Spleen (tissue), 11 donors: ENCODE results near the gene ZNF547. TPM values are rescaled to one million over a fixed set of nuclear protein-coding genes. Genes with fewer than 3 reads are reported as not detected.

ENCODE experiments used
- DNase-seq: peaks from one replicate; pipeline ENCODE4 v3.0.0-alpha.2; 2020
- H3K27ac ChIP-seq, 8 donors: fragments of 200-600 bp; sonication (generic) in 7 of 8; 1 replicate in 4 of 8; 2 replicates in 4 of 8; pipeline versions ENCODE4 v1.5.0 to v1.8.0; 2016 to 2021; ENCODE audit warnings: inconsistent platforms in 4 of 8, mild to moderate bottlenecking in 4 of 8, moderate library complexity in 1 of 8
- H3K27me3 ChIP-seq, 7 donors: fragments of 200-600 bp; sonication (generic) in 6 of 7; replicated peaks in 1 of 7; 1 replicate in 4 of 7; 2 replicates in 3 of 7; pipeline versions ENCODE4 v1.5.0 to v1.8.0; 2016 to 2021; ENCODE audit warnings: inconsistent platforms in 3 of 7, mild to moderate bottlenecking in 1 of 7
- H3K36me3 ChIP-seq, 6 donors: fragments of 200-600 bp; sonication (generic) in 5 of 6; 1 replicate in 4 of 6; 2 replicates in 2 of 6; pipeline versions ENCODE4 v1.5.0 to v1.8.0; 2016 to 2021; ENCODE audit warnings: inconsistent platforms in 2 of 6
- H3K4me1 ChIP-seq, 6 donors: fragments of 200-600 bp; sonication (generic) in 5 of 6; 1 replicate in 3 of 6; 2 replicates in 3 of 6; pipeline versions ENCODE4 v1.5.0 to v1.8.0; 2016 to 2021; ENCODE audit warnings: inconsistent platforms in 3 of 6
- H3K4me3 ChIP-seq, 8 donors: fragments of 200-600 bp; sonication (generic) in 7 of 8; 1 replicate in 4 of 8; 2 replicates in 4 of 8; pipeline versions ENCODE4 v1.5.0 to v1.8.0; 2016 to 2021; ENCODE audit warnings: inconsistent platforms in 4 of 8, mild to moderate bottlenecking in 4 of 8, moderate library complexity in 2 of 8
- H3K9me3 ChIP-seq, 8 donors: fragments of 200-600 bp; sonication (generic) in 7 of 8; 1 replicate in 4 of 8; 2 replicates in 4 of 8; pipeline versions ENCODE4 v1.5.0 to v1.8.0; 2016 to 2021; ENCODE audit warnings: inconsistent platforms in 4 of 8
- POLR2A ChIP-seq, 3 donors: fragments of 450-650 bp; IDR thresholded peaks; one replicate each; pipeline ENCODE4 v1.5.1; 2017; ENCODE audit warnings: antibody characterized with exemption in 3 of 3, mild to moderate bottlenecking in 1 of 3
- POLR2AphosphoS5 ChIP-seq, 3 donors: sonication (generic); formaldehyde crosslinking; IDR thresholded peaks; one replicate each; pipeline ENCODE4 v1.5.1; 2017; ENCODE audit warnings: antibody characterized with exemption in 3 of 3
- WGBS, 5 donors: extraction: QIAGEN DNeasy Blood & Tissue Kit in 3 of 5; methylation state at CpG; one replicate each; pipeline versions ENCODE4 v1.1.5 to v1.1.7; 2013 to 2018; 5-methylcytosine and 5-hydroxymethylcytosine counted together
- intact Hi-C: fragments of 100-400 bp; cut with DNase I; formaldehyde crosslinking; loops from one replicate; pipeline ENCODE4 v1.15.0; 2023; ENCODE audit warnings: low total_unique reads
- polyA plus RNA-seq, 3 donors: library from polyadenylated mRNA; stranded (reverse); fragments of 200-250 nt; gene quantifications; one replicate each; pipeline ENCODE4 v1.2.1, GENCODE V29; 2013
- total RNA-seq, 7 donors: library from RNA; depleted of rRNA in 3 of 7; stranded (reverse); fragments of >200 nt in 3 of 7; fragmentation: NEBNext Ultra II Directional in 4 of 7; extraction: Animal tissue kit (Norgen Biotek cat#: 25700) in 4 of 7; gene quantifications; one replicate each; pipeline versions ENCODE4 v1.1.0 to v1.2.1, GENCODE V29; 2016 to 2021
- TF ChIP-seq, protein P1 (sequence below), 11 experiments: fragments of 200-600 bp in 7 of 11; fragments of 450-650 bp in 4 of 11; sonication (generic) in 4 of 11; IDR thresholded peaks in 8 of 11; conservative IDR thresholded peaks in 3 of 11; 1 replicate in 7 of 11; 2 replicates in 4 of 11; pipeline versions ENCODE4 v1.4.0 to v1.8.0; 2016 to 2021; ENCODE audit warnings: antibody characterized with exemption in 11 of 11, inconsistent platforms in 4 of 11, mild to moderate bottlenecking in 1 of 11
- donor health status: healthy with polysubstance abuse.
- donor health status: DM: no; HTN: no; CAD: no; lungs with moderate emphysema.
- donor health status: DM: no; HTN: no; CAD: no.
- donor health status: Bipolar disorder and iron deficiency.
- donor health status: healthy.
- donor health status: DM: no; HTN: no; CAD: no.
- donor health status: DM: yes; HTN: yes; CAD: no.

ZNF547 gene
- total and polyA plus RNA-seq, 10 donors = 2.3 to 8.8 (median 4.1) TPM

DNA sequence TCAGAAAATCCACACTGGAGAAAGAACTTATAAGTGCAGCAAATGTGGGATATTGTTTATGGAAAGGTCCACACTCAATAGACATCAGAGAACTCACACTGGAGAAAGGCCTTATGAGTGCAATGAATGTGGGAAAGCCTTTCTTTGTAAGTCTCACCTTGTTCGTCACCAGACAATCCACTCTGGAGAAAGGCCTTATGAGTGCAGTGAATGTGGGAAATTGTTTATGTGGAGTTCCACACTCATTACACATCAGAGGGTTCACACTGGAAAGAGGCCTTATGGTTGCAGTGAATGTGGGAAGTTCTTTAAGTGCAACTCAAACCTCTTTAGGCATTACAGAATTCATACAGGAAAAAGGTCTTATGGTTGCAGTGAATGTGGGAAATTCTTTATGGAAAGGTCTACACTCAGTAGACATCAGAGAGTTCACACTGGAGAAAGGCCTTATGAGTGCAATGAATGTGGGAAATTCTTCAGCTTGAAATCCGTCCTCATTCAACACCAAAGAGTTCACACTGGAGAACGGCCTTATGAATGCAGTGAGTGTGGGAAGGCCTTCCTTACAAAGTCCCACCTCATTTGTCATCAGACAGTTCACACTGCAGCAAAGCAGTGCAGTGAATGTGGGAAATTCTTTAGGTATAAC is 14.3 kb downstream of the ZNF547 start:
- 96 to 98% (median 96%) methylated on average over 3 of the region's 3 CpGs for WGBS, 5 donors
- no peak overlapping the region for H3K4me3 ChIP-seq
- H3K36me3 ChIP-seq = peaks cover 11 to 66% (median 52%) of the 10 kb centered on the region in 6 donors
- TF ChIP-seq, protein P1, sequence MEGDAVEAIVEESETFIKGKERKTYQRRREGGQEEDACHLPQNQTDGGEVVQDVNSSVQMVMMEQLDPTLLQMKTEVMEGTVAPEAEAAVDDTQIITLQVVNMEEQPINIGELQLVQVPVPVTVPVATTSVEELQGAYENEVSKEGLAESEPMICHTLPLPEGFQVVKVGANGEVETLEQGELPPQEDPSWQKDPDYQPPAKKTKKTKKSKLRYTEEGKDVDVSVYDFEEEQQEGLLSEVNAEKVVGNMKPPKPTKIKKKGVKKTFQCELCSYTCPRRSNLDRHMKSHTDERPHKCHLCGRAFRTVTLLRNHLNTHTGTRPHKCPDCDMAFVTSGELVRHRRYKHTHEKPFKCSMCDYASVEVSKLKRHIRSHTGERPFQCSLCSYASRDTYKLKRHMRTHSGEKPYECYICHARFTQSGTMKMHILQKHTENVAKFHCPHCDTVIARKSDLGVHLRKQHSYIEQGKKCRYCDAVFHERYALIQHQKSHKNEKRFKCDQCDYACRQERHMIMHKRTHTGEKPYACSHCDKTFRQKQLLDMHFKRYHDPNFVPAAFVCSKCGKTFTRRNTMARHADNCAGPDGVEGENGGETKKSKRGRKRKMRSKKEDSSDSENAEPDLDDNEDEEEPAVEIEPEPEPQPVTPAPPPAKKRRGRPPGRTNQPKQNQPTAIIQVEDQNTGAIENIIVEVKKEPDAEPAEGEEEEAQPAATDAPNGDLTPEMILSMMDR (IDR thresholded peaks at IDR 0.05 in 8 of 11, conservative IDR thresholded peaks at IDR 0.05 in 3 of 11) = no peak
- no peak for TF ChIP-seq POLR2A (IDR thresholded peaks at IDR 0.05)
- no peak for TF ChIP-seq POLR2AphosphoS5 (IDR thresholded peaks at IDR 0.05)
- H3K4me1 ChIP-seq = no peaks in the 10 kb centered on the region
- DNase-seq = no peak
- peaks cover 13 to 92% (median 75%) of the 10 kb centered on the region in 8 donors for H3K9me3 ChIP-seq
- H3K27ac ChIP-seq = no peak overlapping the region
- intact Hi-C loops = no loop called here
- H3K27me3 ChIP-seq = no peaks in the 10 kb centered on the region

DNA sequence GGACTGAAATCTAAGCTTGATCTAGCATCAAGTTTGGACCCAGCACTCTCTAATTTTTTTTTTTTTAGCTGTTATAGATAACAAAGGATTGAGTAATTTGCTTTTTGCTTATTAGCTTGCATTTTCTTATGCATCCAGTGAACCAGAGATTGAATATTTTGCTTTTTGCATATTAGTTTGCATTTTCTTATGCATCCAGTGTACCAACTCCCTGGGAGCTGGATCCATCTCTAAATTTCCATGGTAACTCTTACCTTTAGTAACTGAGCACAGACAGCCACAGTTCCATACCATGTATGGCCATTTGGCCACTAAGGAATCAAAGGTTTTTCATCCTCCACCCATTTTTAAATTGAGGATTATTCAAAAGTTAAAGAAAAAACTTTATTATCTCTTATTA is 17.6 kb downstream of the ZNF547 start:
- Histone ChIP-seq H3K27me3 (no peaks in the 10 kb centered on the region), H3K4me1 (no peaks in the 10 kb centered on the region), H3K36me3 (peaks cover 5 to 33% (median 22%) of the 10 kb centered on the region in 6 donors), H3K27ac (no peak overlapping the region), H3K9me3 (peaks cover 11 to 62% (median 52%) of the 10 kb centered on the region in 8 donors), H3K4me3 (no peak overlapping the region)
- DNase-seq = no peak
- intact Hi-C loops = no loop called here
- TF ChIP-seq POLR2AphosphoS5 (IDR thresholded peaks at IDR 0.05) = no peak
- TF ChIP-seq, protein P1 (IDR thresholded peaks at IDR 0.05 in 8 of 11, conservative IDR thresholded peaks at IDR 0.05 in 3 of 11) = no peak
- no peak for TF ChIP-seq POLR2A (IDR thresholded peaks at IDR 0.05)

DNA sequence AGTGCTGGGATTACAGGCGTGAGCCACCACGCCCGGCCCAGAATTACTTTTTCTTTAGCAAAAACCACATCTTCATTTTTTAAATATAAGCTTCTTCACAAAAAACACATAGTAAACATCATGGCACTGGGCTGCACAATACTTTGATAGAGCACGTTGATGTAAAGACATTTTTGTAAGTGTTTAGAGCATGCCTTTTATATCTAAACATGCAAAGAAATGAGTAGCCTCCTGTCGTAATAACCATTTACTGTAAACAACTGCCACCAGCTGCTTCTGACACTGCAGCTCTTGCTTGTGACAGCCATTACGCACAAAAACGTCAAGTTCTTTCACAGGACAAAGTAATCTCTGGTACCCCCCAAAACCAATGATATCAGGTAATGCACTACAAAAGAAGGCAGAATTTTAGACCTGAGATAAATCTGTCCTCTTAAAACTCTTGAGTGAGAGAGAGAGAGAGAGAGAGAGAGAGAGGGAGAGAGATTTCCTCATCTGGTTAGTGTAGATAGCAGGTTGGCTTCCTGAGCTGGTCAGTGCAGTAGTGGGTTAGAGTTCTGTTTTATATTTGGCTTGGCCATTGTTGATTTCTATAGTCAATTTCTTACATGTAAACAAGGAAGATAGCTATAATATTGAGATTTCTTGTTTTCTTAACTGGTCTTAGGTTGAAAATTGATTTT is 19.6 kb downstream of the ZNF547 start:
- Histone ChIP-seq H3K27me3 (no peaks in the 10 kb centered on the region), H3K4me3 (no peak overlapping the region), H3K9me3 (peaks cover 4 to 45% (median 32%) of the 10 kb centered on the region in 8 donors), H3K27ac (no peak overlapping the region), H3K36me3 (peaks cover under 1 to 12% (median 7%) of the 10 kb centered on the region in 6 donors), H3K4me1 (no peaks in the 10 kb centered on the region)
- intact Hi-C loops = no loop called here
- TF ChIP-seq, protein P1 (IDR thresholded peaks at IDR 0.05 in 8 of 11, conservative IDR thresholded peaks at IDR 0.05 in 3 of 11) = no peak
- TF ChIP-seq POLR2AphosphoS5 (IDR thresholded peaks at IDR 0.05) = no peak
- no peak for TF ChIP-seq POLR2A (IDR thresholded peaks at IDR 0.05)
- no peak for DNase-seq
- 80 to 90% (median 87%) methylated on average over 7 of the region's 7 CpGs for WGBS, 5 donors

DNA sequence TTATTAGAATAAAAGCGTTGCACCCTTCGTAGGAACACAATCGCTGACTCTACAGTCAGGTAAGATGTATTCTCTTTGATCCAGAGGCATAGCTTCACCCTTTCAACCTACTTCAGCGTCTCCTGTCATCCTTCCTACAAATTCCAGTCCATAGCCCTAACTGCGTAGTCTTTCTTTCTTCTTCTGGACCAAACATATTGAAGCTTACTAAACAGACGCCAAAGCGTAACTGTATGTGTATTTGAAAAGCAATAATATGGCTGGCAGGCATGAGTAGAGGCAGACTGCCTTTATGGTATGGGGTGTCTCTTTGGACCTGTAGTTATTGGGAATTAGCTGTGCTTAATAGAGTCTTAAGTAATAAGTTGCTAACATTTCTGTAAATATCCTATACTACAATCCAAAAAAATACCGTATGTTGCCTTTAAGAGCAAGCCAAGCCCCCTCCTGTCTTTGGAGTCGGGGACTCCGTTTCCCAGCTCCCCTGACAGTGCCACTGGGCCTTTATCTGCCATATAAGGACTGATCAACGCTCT is 25.9 kb downstream of the ZNF547 start:
- H3K9me3 ChIP-seq = peaks cover 0 to 12% (median 0%) of the 10 kb centered on the region in 8 donors
- H3K36me3 ChIP-seq = peaks cover 0 to 18% (median 5%) of the 10 kb centered on the region in 6 donors
- H3K4me3 ChIP-seq = peak overlapping the region in 7 of 8 donors; percentile 55 to 85 (median 82)
- intact Hi-C loops = no loop called here
- 58 to 63% (median 60%) methylated on average over 11 of the region's 11 CpGs for WGBS, 5 donors
- H3K4me1 ChIP-seq = peaks cover 6 to 43% (median 21%) of the 10 kb centered on the region in 6 donors
- H3K27ac ChIP-seq = peak overlapping the region; percentile 82 to 94 (median 90)
- DNase-seq = no peak
- TF ChIP-seq, protein P1 (IDR thresholded peaks at IDR 0.05 in 8 of 11, conservative IDR thresholded peaks at IDR 0.05 in 3 of 11) = no peak
- TF ChIP-seq POLR2A (IDR thresholded peaks at IDR 0.05) = no peak
- no peak for TF ChIP-seq POLR2AphosphoS5 (IDR thresholded peaks at IDR 0.05)
- H3K27me3 ChIP-seq = no peaks in the 10 kb centered on the region
